ENCODE measurements around the gene SPOCK1.

DNA sequence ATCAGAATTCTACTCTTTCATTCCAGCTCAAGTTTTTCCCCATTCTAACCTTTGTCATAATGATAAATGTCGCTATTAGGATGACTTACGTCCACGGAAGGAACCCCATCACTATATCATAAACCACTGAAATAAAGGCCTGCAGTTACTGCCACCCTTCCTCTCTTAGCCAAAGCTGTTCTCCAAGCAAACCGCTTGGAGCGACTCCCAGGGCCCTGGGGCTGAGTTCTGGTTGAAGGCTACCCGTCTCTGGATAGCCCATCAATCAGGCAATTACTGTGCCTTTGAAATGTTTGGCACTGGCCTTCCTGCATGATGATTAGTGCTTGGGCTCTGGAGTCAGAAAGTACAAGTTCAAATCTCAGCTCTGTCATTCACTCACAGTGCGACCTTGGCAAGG is 386.0 kb downstream of the SPOCK1 start:
- TF ChIP-seq, protein P1, sequence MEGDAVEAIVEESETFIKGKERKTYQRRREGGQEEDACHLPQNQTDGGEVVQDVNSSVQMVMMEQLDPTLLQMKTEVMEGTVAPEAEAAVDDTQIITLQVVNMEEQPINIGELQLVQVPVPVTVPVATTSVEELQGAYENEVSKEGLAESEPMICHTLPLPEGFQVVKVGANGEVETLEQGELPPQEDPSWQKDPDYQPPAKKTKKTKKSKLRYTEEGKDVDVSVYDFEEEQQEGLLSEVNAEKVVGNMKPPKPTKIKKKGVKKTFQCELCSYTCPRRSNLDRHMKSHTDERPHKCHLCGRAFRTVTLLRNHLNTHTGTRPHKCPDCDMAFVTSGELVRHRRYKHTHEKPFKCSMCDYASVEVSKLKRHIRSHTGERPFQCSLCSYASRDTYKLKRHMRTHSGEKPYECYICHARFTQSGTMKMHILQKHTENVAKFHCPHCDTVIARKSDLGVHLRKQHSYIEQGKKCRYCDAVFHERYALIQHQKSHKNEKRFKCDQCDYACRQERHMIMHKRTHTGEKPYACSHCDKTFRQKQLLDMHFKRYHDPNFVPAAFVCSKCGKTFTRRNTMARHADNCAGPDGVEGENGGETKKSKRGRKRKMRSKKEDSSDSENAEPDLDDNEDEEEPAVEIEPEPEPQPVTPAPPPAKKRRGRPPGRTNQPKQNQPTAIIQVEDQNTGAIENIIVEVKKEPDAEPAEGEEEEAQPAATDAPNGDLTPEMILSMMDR (conservative IDR thresholded peaks at IDR 0.05; ENCODE audit: low read depth, low read length), result no peak
- no peak for TF ChIP-seq EZH2 (IDR thresholded peaks at IDR 0.05; ENCODE audit: borderline replicate concordance, low read depth, low read length, poor library complexity, severe bottlenecking)

All from A673 (cell line).